WTC11 (cell line): ENCODE results near the gene SNAI1. TPM values are rescaled to one million over a fixed set of nuclear protein-coding genes. Genes with fewer than 3 reads are reported as not detected.
A peak's percentile ranks its signal among the peaks of the same experiment; 100 is the strongest.

Experiments used
- ATAC-seq: fragments of 200-7000 bp; cut with Tn5 transposase; 2 replicates; pipeline ENCODE4 v1.10.0; 2021; ENCODE audit warnings: mild to moderate bottlenecking, moderate library complexity
- CTCF ChIA-PET: fragments of 300-600 bp; sonication (Branson Sonifier 250); formaldehyde crosslinking; loops from one replicate; lab custom pipeline; 2021; ENCODE audit warnings: antibody characterized with exemption; lab: Charles Lee
- POLR2A ChIA-PET: fragments of 350-600 bp; sonication (Branson Sonifier 250); formaldehyde crosslinking; loops from one replicate; lab custom pipeline; 2021; ENCODE audit warnings: antibody characterized with exemption; lab: Charles Lee
- DNase-seq: peaks from one replicate; pipeline ENCODE4 v3.0.0; 2021; ENCODE audit warnings: low spot score
- H3K27ac Mint-ChIP-seq: 2 replicates; pipeline ENCODE4 v1.8.0; 2021; ENCODE audit warnings: mixed read lengths
- H3K27me3 Mint-ChIP-seq: 2 replicates; pipeline ENCODE4 v1.8.0; 2021; ENCODE audit warnings: low read depth, mild to moderate bottlenecking, moderate library complexity, mixed read lengths
- H3K36me3 Mint-ChIP-seq: 2 replicates; pipeline ENCODE4 v1.8.0; 2021; ENCODE audit warnings: mixed read lengths
- H3K4me1 Mint-ChIP-seq: 2 replicates; pipeline ENCODE4 v1.8.0; 2022; ENCODE audit warnings: mixed read lengths
- H3K4me3 Mint-ChIP-seq: 2 replicates; pipeline ENCODE4 v1.8.0; 2021; ENCODE audit warnings: mild to moderate bottlenecking, moderate library complexity, mixed read lengths
- H3K9me3 Mint-ChIP-seq: 2 replicates; pipeline ENCODE4 v1.8.0; 2021; ENCODE audit warnings: mixed read lengths
- CBFB ChIP-seq: sonication (generic); formaldehyde crosslinking; IDR thresholded peaks from 2 replicates; pipeline ENCODE4 v1.8.1; 2022; ENCODE audit warnings: mild to moderate bottlenecking, low read depth, missing genetic modification reagents
- GRHL2 ChIP-seq: fragments of 250-450 bp; sonication (Bioruptor Pico); IDR thresholded peaks from 2 replicates; pipeline ENCODE4 v1.8.0; 2022; ENCODE audit warnings: mild to moderate bottlenecking, moderate library complexity; ENCODE audit not compliant: insufficient replicate concordance, severe bottlenecking
- JAZF1 ChIP-seq: fragments of 250-450 bp; sonication (Bioruptor Pico); IDR thresholded peaks from 2 replicates; pipeline ENCODE4 v1.9.0; 2021; ENCODE audit warnings: moderate library complexity, mild to moderate bottlenecking, inconsistent platforms
- NFE2L1 ChIP-seq: sonication (generic); formaldehyde crosslinking; IDR thresholded peaks from 2 replicates; pipeline ENCODE4 v1.8.1; 2023; ENCODE audit warnings: missing genetic modification reagents
- NR2C2 ChIP-seq: sonication (generic); formaldehyde crosslinking; IDR thresholded peaks from 2 replicates; pipeline ENCODE4 v1.8.0; 2022; ENCODE audit warnings: mild to moderate bottlenecking, missing genetic modification reagents
- PRRX2 ChIP-seq: fragments of 250-450 bp; sonication (Bioruptor Pico); IDR thresholded peaks from 2 replicates; pipeline ENCODE4 v1.8.0; 2021; ENCODE audit warnings: mild to moderate bottlenecking
- RELA ChIP-seq: sonication (generic); formaldehyde crosslinking; IDR thresholded peaks from 2 replicates; pipeline ENCODE4 v1.8.1; 2022; ENCODE audit warnings: missing genetic modification reagents, mild to moderate bottlenecking, borderline replicate concordance
- SMAD4 ChIP-seq: sonication (generic); formaldehyde crosslinking; IDR thresholded peaks from 2 replicates; pipeline ENCODE4 v1.8.0; 2022; ENCODE audit warnings: mild to moderate bottlenecking, missing genetic modification reagents
- SP1 ChIP-seq: sonication (generic); formaldehyde crosslinking; conservative IDR thresholded peaks from 2 replicates; pipeline ENCODE4 v1.8.1; 2022; ENCODE audit warnings: missing genetic modification reagents
- TEAD4 ChIP-seq: sonication (generic); formaldehyde crosslinking; IDR thresholded peaks from 2 replicates; pipeline ENCODE4 v1.8.0; 2022; ENCODE audit warnings: mild to moderate bottlenecking, missing genetic modification reagents
- ZBTB21 ChIP-seq: sonication (generic); formaldehyde crosslinking; IDR thresholded peaks from 2 replicates; pipeline ENCODE4 v1.8.1; 2023; ENCODE audit warnings: mild to moderate bottlenecking, missing genetic modification reagents, borderline replicate concordance
- ZNF219 ChIP-seq: sonication (generic); formaldehyde crosslinking; IDR thresholded peaks from 2 replicates; pipeline ENCODE4 v1.8.0; 2023; ENCODE audit warnings: missing genetic modification reagents, mild to moderate bottlenecking, borderline replicate concordance
- ZNF396 ChIP-seq: fragments of 250-450 bp; sonication (Bioruptor Pico); IDR thresholded peaks from 2 replicates; pipeline ENCODE4 v1.8.0; 2021; ENCODE audit warnings: mild to moderate bottlenecking, moderate library complexity, borderline replicate concordance
- ZNF416 ChIP-seq: fragments of 250-450 bp; sonication (Bioruptor Pico); IDR thresholded peaks from 2 replicates; pipeline ENCODE4 v1.9.0; 2021; ENCODE audit warnings: mild to moderate bottlenecking, inconsistent platforms
- total RNA-seq: library from RNA; stranded (reverse); gene quantifications from 3 replicates; pipeline ENCODE4 v1.2.3, GENCODE V29; 2021
- TF ChIP-seq, protein P1 (sequence below): sonication (generic); formaldehyde crosslinking; IDR thresholded peaks from 2 replicates; pipeline ENCODE4 v1.8.0; 2022; ENCODE audit warnings: mild to moderate bottlenecking, missing genetic modification reagents
- TF ChIP-seq, protein P2 (sequence below): fragments of 250-450 bp; sonication (Bioruptor Pico); IDR thresholded peaks from 2 replicates; pipeline ENCODE4 v2.1.2; 2022; ENCODE audit warnings: mild to moderate bottlenecking, moderate library complexity
- TF ChIP-seq, protein P3 (sequence below): sonication (generic); formaldehyde crosslinking; conservative IDR thresholded peaks from 2 replicates; pipeline ENCODE4 v1.8.1; 2022; ENCODE audit warnings: mild to moderate bottlenecking, missing genetic modification reagents
- TF ChIP-seq, protein P4 (sequence below): sonication (generic); formaldehyde crosslinking; IDR thresholded peaks from 2 replicates; pipeline ENCODE4 v1.8.1; 2023; ENCODE audit warnings: mild to moderate bottlenecking, missing genetic modification reagents
- TF ChIP-seq, protein P5 (sequence below): fragments of 250-450 bp; sonication (Bioruptor Pico); IDR thresholded peaks from 2 replicates; pipeline ENCODE4 v1.9.0; 2021; ENCODE audit warnings: mild to moderate bottlenecking
- TF ChIP-seq, protein P6 (sequence below): sonication (generic); formaldehyde crosslinking; IDR thresholded peaks from 2 replicates; pipeline ENCODE4 v1.8.1; 2023; ENCODE audit warnings: mild to moderate bottlenecking, missing genetic modification reagents, moderate library complexity
- TF ChIP-seq, protein P7 (sequence below): sonication (generic); formaldehyde crosslinking; IDR thresholded peaks from 2 replicates; pipeline ENCODE4 v1.8.0; 2023; ENCODE audit warnings: missing genetic modification reagents, mild to moderate bottlenecking, borderline replicate concordance

Gene SNAI1
- total RNA-seq, 1 experiment from 2014 or later = 7.9 TPM

DNA sequence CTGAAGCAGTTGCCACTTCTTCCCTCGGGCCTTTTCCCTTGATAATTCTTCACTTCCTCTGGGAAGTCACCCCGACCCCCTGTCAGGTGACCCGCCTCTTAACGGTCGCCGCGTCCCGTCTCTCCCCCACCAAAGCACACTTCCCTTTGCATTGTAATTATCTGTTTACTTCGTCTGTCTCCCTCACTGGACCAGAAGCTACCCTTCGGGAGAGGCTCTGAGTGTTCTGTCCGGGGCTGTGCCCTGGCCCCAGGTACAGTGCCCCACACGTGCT is 771 bp upstream of the SNAI1 start:
- Mint-ChIP-seq H3K36me3 (no peaks in the 10 kb centered on the region), H3K27ac (peak overlapping the region; percentile 30), H3K4me3 (peak overlapping the region; percentile 75), H3K9me3 (no peaks in the 10 kb centered on the region), H3K27me3 (peaks cover 34% of the 10 kb centered on the region), H3K4me1 (peaks cover 72% of the 10 kb centered on the region)
- TF ChIP-seq, protein P1, sequence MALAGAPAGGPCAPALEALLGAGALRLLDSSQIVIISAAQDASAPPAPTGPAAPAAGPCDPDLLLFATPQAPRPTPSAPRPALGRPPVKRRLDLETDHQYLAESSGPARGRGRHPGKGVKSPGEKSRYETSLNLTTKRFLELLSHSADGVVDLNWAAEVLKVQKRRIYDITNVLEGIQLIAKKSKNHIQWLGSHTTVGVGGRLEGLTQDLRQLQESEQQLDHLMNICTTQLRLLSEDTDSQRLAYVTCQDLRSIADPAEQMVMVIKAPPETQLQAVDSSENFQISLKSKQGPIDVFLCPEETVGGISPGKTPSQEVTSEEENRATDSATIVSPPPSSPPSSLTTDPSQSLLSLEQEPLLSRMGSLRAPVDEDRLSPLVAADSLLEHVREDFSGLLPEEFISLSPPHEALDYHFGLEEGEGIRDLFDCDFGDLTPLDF (CRISPR knock-in tag) = no peak
- no peak for TF ChIP-seq NR2C2 (CRISPR knock-in tag)
- TF ChIP-seq ZNF219 = no peak
- TF ChIP-seq ZBTB21 = no peak
- TF ChIP-seq, protein P2, sequence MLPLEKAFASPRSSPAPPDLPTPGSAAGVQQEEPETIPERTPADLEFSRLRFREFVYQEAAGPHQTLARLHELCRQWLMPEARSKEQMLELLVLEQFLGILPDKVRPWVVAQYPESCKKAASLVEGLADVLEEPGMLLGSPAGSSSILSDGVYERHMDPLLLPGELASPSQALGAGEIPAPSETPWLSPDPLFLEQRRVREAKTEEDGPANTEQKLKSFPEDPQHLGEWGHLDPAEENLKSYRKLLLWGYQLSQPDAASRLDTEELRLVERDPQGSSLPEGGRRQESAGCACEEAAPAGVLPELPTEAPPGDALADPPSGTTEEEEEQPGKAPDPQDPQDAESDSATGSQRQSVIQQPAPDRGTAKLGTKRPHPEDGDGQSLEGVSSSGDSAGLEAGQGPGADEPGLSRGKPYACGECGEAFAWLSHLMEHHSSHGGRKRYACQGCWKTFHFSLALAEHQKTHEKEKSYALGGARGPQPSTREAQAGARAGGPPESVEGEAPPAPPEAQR (CRISPR knock-in tag) = no peak
- no peak for TF ChIP-seq RELA (CRISPR knock-in tag)
- TF ChIP-seq, protein P3, sequence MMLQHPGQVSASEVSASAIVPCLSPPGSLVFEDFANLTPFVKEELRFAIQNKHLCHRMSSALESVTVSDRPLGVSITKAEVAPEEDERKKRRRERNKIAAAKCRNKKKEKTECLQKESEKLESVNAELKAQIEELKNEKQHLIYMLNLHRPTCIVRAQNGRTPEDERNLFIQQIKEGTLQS (CRISPR knock-in tag) = no peak
- no peak for TF ChIP-seq CBFB
- no peak for TF ChIP-seq TEAD4
- TF ChIP-seq, protein P4, sequence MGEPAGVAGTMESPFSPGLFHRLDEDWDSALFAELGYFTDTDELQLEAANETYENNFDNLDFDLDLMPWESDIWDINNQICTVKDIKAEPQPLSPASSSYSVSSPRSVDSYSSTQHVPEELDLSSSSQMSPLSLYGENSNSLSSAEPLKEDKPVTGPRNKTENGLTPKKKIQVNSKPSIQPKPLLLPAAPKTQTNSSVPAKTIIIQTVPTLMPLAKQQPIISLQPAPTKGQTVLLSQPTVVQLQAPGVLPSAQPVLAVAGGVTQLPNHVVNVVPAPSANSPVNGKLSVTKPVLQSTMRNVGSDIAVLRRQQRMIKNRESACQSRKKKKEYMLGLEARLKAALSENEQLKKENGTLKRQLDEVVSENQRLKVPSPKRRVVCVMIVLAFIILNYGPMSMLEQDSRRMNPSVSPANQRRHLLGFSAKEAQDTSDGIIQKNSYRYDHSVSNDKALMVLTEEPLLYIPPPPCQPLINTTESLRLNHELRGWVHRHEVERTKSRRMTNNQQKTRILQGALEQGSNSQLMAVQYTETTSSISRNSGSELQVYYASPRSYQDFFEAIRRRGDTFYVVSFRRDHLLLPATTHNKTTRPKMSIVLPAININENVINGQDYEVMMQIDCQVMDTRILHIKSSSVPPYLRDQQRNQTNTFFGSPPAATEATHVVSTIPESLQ (CRISPR knock-in tag) = no peak
- TF ChIP-seq SMAD4 (CRISPR knock-in tag) = no peak
- TF ChIP-seq NFE2L1 (CRISPR knock-in tag) = no peak
- TF ChIP-seq PRRX2 = no peak
- TF ChIP-seq, protein P5, sequence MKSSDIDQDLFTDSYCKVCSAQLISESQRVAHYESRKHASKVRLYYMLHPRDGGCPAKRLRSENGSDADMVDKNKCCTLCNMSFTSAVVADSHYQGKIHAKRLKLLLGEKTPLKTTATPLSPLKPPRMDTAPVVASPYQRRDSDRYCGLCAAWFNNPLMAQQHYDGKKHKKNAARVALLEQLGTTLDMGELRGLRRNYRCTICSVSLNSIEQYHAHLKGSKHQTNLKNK (CRISPR knock-in tag) = no peak
- no peak for TF ChIP-seq ZNF396 (CRISPR knock-in tag)
- TF ChIP-seq JAZF1 (CRISPR knock-in tag) = no peak
- ChIA-PET POLR2A (interaction anchor here (0.9 kb wide), 1 partner anchor 83 kb away, joined by 3 read pairs; no protein-coding TSS in a partner anchor), CTCF (interaction anchor here (0.6 to 10.5 kb wide), 9 partner anchors 8 to 188 kb away, joined by 3 to 288 read pairs (median 3); no protein-coding TSS in a partner anchor)
- ATAC-seq (no peak), DNase-seq (no peak)

DNA sequence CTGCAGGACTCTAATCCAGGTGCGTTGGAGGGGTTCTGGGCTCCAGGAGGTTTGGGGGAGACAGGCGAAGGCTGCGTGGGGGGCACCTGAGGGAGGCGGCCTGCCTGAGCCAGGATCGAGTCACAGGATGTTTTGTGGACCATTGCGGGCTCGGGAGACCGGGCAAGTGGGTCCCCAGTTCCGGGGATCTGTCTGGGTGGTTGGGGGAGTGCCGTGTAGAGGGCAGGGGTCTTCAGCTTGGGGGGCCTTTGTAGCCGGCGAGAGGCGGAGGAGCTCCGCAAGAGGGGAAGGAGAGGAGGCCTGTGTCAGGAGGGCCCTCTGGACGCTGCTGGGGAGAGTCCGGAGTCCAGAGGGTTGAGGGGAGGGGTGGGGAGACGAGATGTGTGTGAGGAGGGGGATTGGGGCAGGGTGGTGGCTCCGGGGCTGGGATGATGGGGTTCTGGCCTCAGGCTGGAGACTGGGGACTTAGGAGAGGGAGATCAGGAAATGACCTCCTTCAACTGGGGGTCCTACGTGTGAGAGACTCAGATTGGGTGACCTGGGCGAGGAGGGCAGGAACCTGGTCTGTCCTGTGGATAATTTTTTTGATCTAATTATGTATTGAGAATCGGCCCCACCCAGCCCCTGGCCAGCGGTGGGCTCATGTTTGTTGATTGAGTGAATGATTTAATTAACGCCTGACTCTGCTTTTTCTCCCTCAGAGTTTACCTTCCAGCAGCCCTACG is 505 bp downstream of the SNAI1 start:
- CTCF ChIA-PET = interaction anchor here (0.6 to 10.5 kb wide), 3 partner anchors 72 to 103 kb away, joined by 3 to 288 read pairs (median 4); no protein-coding TSS in a partner anchor
- Mint-ChIP-seq H3K9me3 (no peaks in the 10 kb centered on the region), H3K36me3 (peaks cover 5% of the 10 kb centered on the region; the same call in 1 of the 2 replicates), H3K27ac (no peak overlapping the region), H3K4me3 (peak overlapping the region; percentile 84), H3K4me1 (peaks cover 82% of the 10 kb centered on the region), H3K27me3 (peaks cover 34% of the 10 kb centered on the region)
- DNase-seq (no peak), ATAC-seq (no peak)
- POLR2A ChIA-PET = interaction anchor here (0.5 to 0.9 kb wide), 5 partner anchors 63 to 542 kb away, joined by 3 to 4 read pairs (median 3); no protein-coding TSS in a partner anchor
- TF ChIP-seq GRHL2 (CRISPR knock-in tag) = no peak
- TF ChIP-seq, protein P6, sequence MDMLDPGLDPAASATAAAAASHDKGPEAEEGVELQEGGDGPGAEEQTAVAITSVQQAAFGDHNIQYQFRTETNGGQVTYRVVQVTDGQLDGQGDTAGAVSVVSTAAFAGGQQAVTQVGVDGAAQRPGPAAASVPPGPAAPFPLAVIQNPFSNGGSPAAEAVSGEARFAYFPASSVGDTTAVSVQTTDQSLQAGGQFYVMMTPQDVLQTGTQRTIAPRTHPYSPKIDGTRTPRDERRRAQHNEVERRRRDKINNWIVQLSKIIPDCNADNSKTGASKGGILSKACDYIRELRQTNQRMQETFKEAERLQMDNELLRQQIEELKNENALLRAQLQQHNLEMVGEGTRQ (CRISPR knock-in tag) = no peak
- TF ChIP-seq, protein P7, sequence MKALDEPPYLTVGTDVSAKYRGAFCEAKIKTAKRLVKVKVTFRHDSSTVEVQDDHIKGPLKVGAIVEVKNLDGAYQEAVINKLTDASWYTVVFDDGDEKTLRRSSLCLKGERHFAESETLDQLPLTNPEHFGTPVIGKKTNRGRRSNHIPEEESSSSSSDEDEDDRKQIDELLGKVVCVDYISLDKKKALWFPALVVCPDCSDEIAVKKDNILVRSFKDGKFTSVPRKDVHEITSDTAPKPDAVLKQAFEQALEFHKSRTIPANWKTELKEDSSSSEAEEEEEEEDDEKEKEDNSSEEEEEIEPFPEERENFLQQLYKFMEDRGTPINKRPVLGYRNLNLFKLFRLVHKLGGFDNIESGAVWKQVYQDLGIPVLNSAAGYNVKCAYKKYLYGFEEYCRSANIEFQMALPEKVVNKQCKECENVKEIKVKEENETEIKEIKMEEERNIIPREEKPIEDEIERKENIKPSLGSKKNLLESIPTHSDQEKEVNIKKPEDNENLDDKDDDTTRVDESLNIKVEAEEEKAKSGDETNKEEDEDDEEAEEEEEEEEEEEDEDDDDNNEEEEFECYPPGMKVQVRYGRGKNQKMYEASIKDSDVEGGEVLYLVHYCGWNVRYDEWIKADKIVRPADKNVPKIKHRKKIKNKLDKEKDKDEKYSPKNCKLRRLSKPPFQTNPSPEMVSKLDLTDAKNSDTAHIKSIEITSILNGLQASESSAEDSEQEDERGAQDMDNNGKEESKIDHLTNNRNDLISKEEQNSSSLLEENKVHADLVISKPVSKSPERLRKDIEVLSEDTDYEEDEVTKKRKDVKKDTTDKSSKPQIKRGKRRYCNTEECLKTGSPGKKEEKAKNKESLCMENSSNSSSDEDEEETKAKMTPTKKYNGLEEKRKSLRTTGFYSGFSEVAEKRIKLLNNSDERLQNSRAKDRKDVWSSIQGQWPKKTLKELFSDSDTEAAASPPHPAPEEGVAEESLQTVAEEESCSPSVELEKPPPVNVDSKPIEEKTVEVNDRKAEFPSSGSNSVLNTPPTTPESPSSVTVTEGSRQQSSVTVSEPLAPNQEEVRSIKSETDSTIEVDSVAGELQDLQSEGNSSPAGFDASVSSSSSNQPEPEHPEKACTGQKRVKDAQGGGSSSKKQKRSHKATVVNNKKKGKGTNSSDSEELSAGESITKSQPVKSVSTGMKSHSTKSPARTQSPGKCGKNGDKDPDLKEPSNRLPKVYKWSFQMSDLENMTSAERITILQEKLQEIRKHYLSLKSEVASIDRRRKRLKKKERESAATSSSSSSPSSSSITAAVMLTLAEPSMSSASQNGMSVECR (CRISPR knock-in tag) = 0 out of 2 replicates have a peak, but pooled peaks have one; percentile 60
- no peak for TF ChIP-seq SP1 (CRISPR knock-in tag)
- no peak for TF ChIP-seq ZNF416
